HEK293 (cell line): ENCODE data around the gene REX1BD.

Experiments used
- BCL11A ChIP-seq: fragments of 450-650 bp; formaldehyde crosslinking; IDR thresholded peaks from 2 replicates; pipeline ENCODE4 v1.5.1; 2016; ENCODE audit warnings: low read depth, missing biosample characterization, missing genetic modification characterization
- BCL11B ChIP-seq: fragments of 450-650 bp; formaldehyde crosslinking; IDR thresholded peaks from 2 replicates; pipeline ENCODE4 v1.5.1; 2016; ENCODE audit warnings: low read depth, missing biosample characterization, missing genetic modification characterization
- EGR2 ChIP-seq: fragments of 450-650 bp; formaldehyde crosslinking; IDR thresholded peaks from 2 replicates; pipeline ENCODE4 v1.5.1; 2016; ENCODE audit warnings: low read depth, missing biosample characterization, missing genetic modification characterization
- GLIS1 ChIP-seq: fragments of 450-650 bp; formaldehyde crosslinking; IDR thresholded peaks from 2 replicates; pipeline ENCODE4 v1.5.1; 2016; ENCODE audit warnings: missing biosample characterization, missing genetic modification characterization
- HOXC10 ChIP-seq: sonication (generic); formaldehyde crosslinking; IDR thresholded peaks from 2 replicates; pipeline ENCODE4 v1.8.1; 2023; ENCODE audit warnings: mild to moderate bottlenecking, missing genetic modification reagents
- KLF16 ChIP-seq: fragments of 450-650 bp; formaldehyde crosslinking; IDR thresholded peaks from 2 replicates; pipeline ENCODE4 v1.5.1; 2017; ENCODE audit warnings: missing biosample characterization, missing genetic modification characterization
- KLF7 ChIP-seq: fragments of 450-650 bp; formaldehyde crosslinking; IDR thresholded peaks from 2 replicates; pipeline ENCODE4 v1.5.1; 2016; ENCODE audit warnings: missing biosample characterization, missing genetic modification characterization, borderline replicate concordance
- OSR2 ChIP-seq: fragments of 450-650 bp; formaldehyde crosslinking; IDR thresholded peaks from 2 replicates; pipeline ENCODE4 v1.5.1; 2016; ENCODE audit warnings: missing biosample characterization, missing genetic modification characterization
- REPIN1 ChIP-seq: fragments of 450-650 bp; formaldehyde crosslinking; IDR thresholded peaks from 2 replicates; pipeline ENCODE4 v1.5.1; 2017; ENCODE audit warnings: missing biosample characterization, missing genetic modification characterization, low read depth
- ZBTB11 ChIP-seq: fragments of 450-650 bp; formaldehyde crosslinking; conservative IDR thresholded peaks from 2 replicates; pipeline ENCODE4 v1.5.1; 2016; ENCODE audit warnings: low read depth, missing biosample characterization, missing genetic modification characterization
- ZNF138 ChIP-seq: fragments of 450-650 bp; formaldehyde crosslinking; IDR thresholded peaks from 2 replicates; pipeline ENCODE4 v1.5.1; 2016; ENCODE audit warnings: missing biosample characterization, missing genetic modification characterization, borderline replicate concordance
- ZNF169 ChIP-seq: fragments of 450-650 bp; formaldehyde crosslinking; IDR thresholded peaks from 2 replicates; pipeline ENCODE4 v1.5.1; 2016; ENCODE audit warnings: missing biosample characterization, missing genetic modification characterization
- ZNF2 ChIP-seq: fragments of 450-650 bp; formaldehyde crosslinking; IDR thresholded peaks from 2 replicates; pipeline ENCODE4 v1.5.1; 2016; ENCODE audit warnings: missing biosample characterization, missing genetic modification characterization
- ZNF248 ChIP-seq: fragments of 450-650 bp; formaldehyde crosslinking; IDR thresholded peaks from 2 replicates; pipeline ENCODE4 v1.5.1; 2017; ENCODE audit warnings: missing biosample characterization, missing genetic modification characterization
- ZNF311 ChIP-seq: fragments of 450-650 bp; formaldehyde crosslinking; IDR thresholded peaks from 2 replicates; pipeline ENCODE4 v1.5.1; 2017; ENCODE audit warnings: missing biosample characterization, missing genetic modification characterization, borderline replicate concordance
- ZNF324 ChIP-seq: fragments of 450-650 bp; formaldehyde crosslinking; IDR thresholded peaks from 2 replicates; pipeline ENCODE4 v1.5.1; 2016; ENCODE audit warnings: missing biosample characterization, missing genetic modification characterization
- ZNF341 ChIP-seq: fragments of 450-650 bp; formaldehyde crosslinking; IDR thresholded peaks from 2 replicates; pipeline ENCODE4; 2016; ENCODE audit warnings: low read depth, missing biosample characterization, missing genetic modification characterization
- ZNF354C ChIP-seq: fragments of 450-650 bp; formaldehyde crosslinking; IDR thresholded peaks from 2 replicates; pipeline ENCODE4 v1.5.1; 2016; ENCODE audit warnings: missing biosample characterization, missing genetic modification characterization, low read depth, borderline replicate concordance
- ZNF433 ChIP-seq: fragments of 450-650 bp; formaldehyde crosslinking; IDR thresholded peaks from 2 replicates; pipeline ENCODE4 v1.5.1; 2016; ENCODE audit warnings: missing biosample characterization, missing genetic modification characterization, low read depth
- ZNF544 ChIP-seq: fragments of 450-650 bp; formaldehyde crosslinking; IDR thresholded peaks from 2 replicates; pipeline ENCODE4 v1.5.0; 2017; ENCODE audit warnings: missing biosample characterization, missing genetic modification characterization
- ZNF707 ChIP-seq: fragments of 450-650 bp; formaldehyde crosslinking; IDR thresholded peaks from 2 replicates; pipeline ENCODE4 v1.5.1; 2016; ENCODE audit warnings: missing biosample characterization, missing genetic modification characterization
- ZNF791 ChIP-seq: fragments of 450-650 bp; formaldehyde crosslinking; IDR thresholded peaks from 2 replicates; pipeline ENCODE4 v1.5.1; 2016; ENCODE audit warnings: missing biosample characterization, missing genetic modification characterization
- ZSCAN16 ChIP-seq: fragments of 450-650 bp; formaldehyde crosslinking; IDR thresholded peaks from 2 replicates; pipeline ENCODE4 v1.5.1; 2016; ENCODE audit warnings: missing biosample characterization, missing genetic modification characterization
- ZSCAN23 ChIP-seq: fragments of 450-650 bp; formaldehyde crosslinking; IDR thresholded peaks from 2 replicates; pipeline ENCODE4 v1.5.1; 2016; ENCODE audit warnings: missing biosample characterization, missing genetic modification characterization
- ZSCAN5A ChIP-seq: fragments of 450-650 bp; formaldehyde crosslinking; IDR thresholded peaks from 2 replicates; pipeline ENCODE4 v1.5.1; 2016; ENCODE audit warnings: missing biosample characterization, missing genetic modification characterization
- TF ChIP-seq, protein P1 (sequence below): fragments of 450-650 bp; formaldehyde crosslinking; IDR thresholded peaks from 2 replicates; pipeline ENCODE4 v1.5.1; 2016; ENCODE audit warnings: missing biosample characterization, missing genetic modification characterization
- TF ChIP-seq, protein P2 (sequence below): fragments of 450-650 bp; formaldehyde crosslinking; IDR thresholded peaks from 2 replicates; pipeline ENCODE4 v1.5.1; 2016; ENCODE audit warnings: missing biosample characterization, missing genetic modification characterization
- TF ChIP-seq, protein P3 (sequence below): fragments of 450-650 bp; formaldehyde crosslinking; IDR thresholded peaks from 2 replicates; pipeline ENCODE4 v1.5.1; 2017; ENCODE audit warnings: missing biosample characterization, mild to moderate bottlenecking, missing genetic modification characterization, moderate library complexity

The REX1BD gene

GRCh38 chr19:18636183-18636968, 47.8 kb downstream of the REX1BD start (continued):
- no peak for TF ChIP-seq ZSCAN5A (tag by site-specific recombination)
- TF ChIP-seq ZNF433 (tag by site-specific recombination), result no peak
- no peak for TF ChIP-seq ZNF248 (tag by site-specific recombination)
- TF ChIP-seq ZNF2, result no peak
- TF ChIP-seq ZSCAN16 (tag by site-specific recombination), result no peak
- TF ChIP-seq ZNF311 (tag by site-specific recombination), result no peak
- TF ChIP-seq, protein P1, sequence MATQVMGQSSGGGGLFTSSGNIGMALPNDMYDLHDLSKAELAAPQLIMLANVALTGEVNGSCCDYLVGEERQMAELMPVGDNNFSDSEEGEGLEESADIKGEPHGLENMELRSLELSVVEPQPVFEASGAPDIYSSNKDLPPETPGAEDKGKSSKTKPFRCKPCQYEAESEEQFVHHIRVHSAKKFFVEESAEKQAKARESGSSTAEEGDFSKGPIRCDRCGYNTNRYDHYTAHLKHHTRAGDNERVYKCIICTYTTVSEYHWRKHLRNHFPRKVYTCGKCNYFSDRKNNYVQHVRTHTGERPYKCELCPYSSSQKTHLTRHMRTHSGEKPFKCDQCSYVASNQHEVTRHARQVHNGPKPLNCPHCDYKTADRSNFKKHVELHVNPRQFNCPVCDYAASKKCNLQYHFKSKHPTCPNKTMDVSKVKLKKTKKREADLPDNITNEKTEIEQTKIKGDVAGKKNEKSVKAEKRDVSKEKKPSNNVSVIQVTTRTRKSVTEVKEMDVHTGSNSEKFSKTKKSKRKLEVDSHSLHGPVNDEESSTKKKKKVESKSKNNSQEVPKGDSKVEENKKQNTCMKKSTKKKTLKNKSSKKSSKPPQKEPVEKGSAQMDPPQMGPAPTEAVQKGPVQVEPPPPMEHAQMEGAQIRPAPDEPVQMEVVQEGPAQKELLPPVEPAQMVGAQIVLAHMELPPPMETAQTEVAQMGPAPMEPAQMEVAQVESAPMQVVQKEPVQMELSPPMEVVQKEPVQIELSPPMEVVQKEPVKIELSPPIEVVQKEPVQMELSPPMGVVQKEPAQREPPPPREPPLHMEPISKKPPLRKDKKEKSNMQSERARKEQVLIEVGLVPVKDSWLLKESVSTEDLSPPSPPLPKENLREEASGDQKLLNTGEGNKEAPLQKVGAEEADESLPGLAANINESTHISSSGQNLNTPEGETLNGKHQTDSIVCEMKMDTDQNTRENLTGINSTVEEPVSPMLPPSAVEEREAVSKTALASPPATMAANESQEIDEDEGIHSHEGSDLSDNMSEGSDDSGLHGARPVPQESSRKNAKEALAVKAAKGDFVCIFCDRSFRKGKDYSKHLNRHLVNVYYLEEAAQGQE (tag by site-specific recombination), result no peak
- TF ChIP-seq ZNF138, result no peak
- peak; percentile 66; the same call in 1 of the 2 replicates for TF ChIP-seq KLF16 (tag by site-specific recombination)
- TF ChIP-seq REPIN1 (tag by site-specific recombination), result no peak
- 0 out of 2 replicates have a peak, but pooled peaks have one; percentile 68 for TF ChIP-seq KLF7
- TF ChIP-seq HOXC10 (CRISPR knock-in tag), result no peak
- TF ChIP-seq ZNF707 (tag by site-specific recombination), result no peak
- no peak for TF ChIP-seq ZSCAN23 (tag by site-specific recombination)
- no peak for TF ChIP-seq ZNF791
- TF ChIP-seq ZBTB11 (tag by site-specific recombination), result no peak
- no peak for TF ChIP-seq ZNF324 (tag by site-specific recombination)
- TF ChIP-seq EGR2, result no peak
- TF ChIP-seq ZNF354C, result no peak
- TF ChIP-seq GLIS1 (tag by site-specific recombination), result no peak; the same call in 1 of the 2 replicates
- TF ChIP-seq, protein P2, sequence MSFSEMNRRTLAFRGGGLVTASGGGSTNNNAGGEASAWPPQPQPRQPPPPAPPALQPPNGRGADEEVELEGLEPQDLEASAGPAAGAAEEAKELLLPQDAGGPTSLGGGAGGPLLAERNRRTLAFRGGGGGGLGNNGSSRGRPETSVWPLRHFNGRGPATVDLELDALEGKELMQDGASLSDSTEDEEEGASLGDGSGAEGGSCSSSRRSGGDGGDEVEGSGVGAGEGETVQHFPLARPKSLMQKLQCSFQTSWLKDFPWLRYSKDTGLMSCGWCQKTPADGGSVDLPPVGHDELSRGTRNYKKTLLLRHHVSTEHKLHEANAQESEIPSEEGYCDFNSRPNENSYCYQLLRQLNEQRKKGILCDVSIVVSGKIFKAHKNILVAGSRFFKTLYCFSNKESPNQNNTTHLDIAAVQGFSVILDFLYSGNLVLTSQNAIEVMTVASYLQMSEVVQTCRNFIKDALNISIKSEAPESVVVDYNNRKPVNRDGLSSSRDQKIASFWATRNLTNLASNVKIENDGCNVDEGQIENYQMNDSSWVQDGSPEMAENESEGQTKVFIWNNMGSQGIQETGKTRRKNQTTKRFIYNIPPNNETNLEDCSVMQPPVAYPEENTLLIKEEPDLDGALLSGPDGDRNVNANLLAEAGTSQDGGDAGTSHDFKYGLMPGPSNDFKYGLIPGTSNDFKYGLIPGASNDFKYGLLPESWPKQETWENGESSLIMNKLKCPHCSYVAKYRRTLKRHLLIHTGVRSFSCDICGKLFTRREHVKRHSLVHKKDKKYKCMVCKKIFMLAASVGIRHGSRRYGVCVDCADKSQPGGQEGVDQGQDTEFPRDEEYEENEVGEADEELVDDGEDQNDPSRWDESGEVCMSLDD, result no peak
- TF ChIP-seq ZNF544 (tag by site-specific recombination), result no peak
- no peak for TF ChIP-seq ZNF341 (tag by site-specific recombination)
- TF ChIP-seq BCL11A (tag by site-specific recombination), result no peak
- no peak for TF ChIP-seq OSR2 (tag by site-specific recombination)
- no peak for TF ChIP-seq ZNF169 (tag by site-specific recombination)
- TF ChIP-seq BCL11B, result no peak
- TF ChIP-seq, protein P3, sequence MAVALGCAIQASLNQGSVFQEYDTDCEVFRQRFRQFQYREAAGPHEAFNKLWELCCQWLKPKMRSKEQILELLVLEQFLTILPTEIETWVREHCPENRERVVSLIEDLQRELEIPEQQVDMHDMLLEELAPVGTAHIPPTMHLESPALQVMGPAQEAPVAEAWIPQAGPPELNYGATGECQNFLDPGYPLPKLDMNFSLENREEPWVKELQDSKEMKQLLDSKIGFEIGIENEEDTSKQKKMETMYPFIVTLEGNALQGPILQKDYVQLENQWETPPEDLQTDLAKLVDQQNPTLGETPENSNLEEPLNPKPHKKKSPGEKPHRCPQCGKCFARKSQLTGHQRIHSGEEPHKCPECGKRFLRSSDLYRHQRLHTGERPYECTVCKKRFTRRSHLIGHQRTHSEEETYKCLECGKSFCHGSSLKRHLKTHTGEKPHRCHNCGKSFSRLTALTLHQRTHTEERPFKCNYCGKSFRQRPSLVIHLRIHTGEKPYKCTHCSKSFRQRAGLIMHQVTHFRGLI, result no peak
